ENCODE measurements around the gene GLT8D2. TPM values are rescaled to one million over a fixed set of nuclear protein-coding genes. Genes with fewer than 3 reads are reported as not detected.
"Not testable (repeated sequence)": the region's sequence is repeated elsewhere in the genome, so short reads cannot be mapped to it uniquely, and the experiment has no call there.

The GLT8D2 gene
- total RNA-seq, 1 donor = 52.5 TPM

DNA sequence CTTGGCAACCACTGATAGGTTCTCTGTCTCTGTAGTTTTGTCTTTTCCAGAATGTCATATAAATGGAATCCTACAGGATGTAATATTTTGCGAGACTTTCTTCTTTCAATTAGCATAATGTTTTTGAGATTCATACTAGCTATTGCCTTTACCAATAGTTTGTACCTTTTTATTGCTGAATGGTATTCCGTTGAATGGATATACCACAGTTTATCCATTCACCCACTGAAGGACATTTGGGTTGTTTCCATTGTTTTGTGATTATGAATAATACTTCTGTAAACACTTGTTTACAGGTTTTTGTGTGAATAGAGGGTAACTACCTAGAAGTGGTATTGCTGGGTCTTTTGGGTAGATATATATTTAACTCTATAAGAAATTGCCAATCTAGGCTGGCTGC lies 26.3 kb downstream of the GLT8D2 start:
- DNase-seq (ENCODE audit: insufficient read length, low spot score, missing footprints) = no peak
- Histone ChIP-seq H3K4me1 (ENCODE audit: insufficient read depth, low read length) (no peaks in the 10 kb centered on the region), H2AFZ (ENCODE audit: low read length) (no peak overlapping the region), H3K9me3 (ENCODE audit: low read depth, low read length) (no peaks in the 10 kb centered on the region), H3K27me3 (ENCODE audit: insufficient read depth, low read length) (no peaks in the 10 kb centered on the region), H3K36me3 (ENCODE audit: insufficient read depth, low read length) (no peaks in the 10 kb centered on the region), H3K4me2 (ENCODE audit: insufficient read depth, low read length) (no peak overlapping the region), H3K27ac (ENCODE audit: low read depth, low read length) (no peak overlapping the region), H4K20me1 (ENCODE audit: insufficient read depth, low read length) (no peaks in the 10 kb centered on the region), H3K4me3 (ENCODE audit: insufficient read depth, low read length) (no peak overlapping the region), H3K79me2 (ENCODE audit: insufficient read depth, low read length) (no peaks in the 10 kb centered on the region)
- no peak for TF ChIP-seq CTCF (IDR thresholded peaks at IDR 0.05; ENCODE audit: extremely low read depth, low read depth, low read length)

DNA sequence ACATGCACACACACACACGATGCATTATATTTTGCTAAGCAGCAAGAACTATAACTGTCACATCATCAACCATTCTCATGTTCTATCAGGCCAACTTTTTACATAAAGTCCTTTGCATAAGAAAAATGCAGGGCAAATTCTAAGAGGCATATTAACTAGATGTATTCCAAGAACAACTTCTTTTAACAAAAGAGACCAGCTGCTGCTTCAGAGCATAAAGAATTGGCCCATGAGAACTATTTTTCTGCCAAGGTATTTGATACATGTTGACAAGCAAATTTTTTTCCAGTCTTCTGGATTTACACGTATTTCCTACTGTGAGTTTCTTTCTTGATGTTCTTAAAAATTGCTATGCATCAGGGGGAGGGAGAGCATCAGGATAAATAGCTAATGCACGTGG lies 27.2 kb downstream of the GLT8D2 start:
- no peak overlapping the region for H3K4me3 ChIP-seq (ENCODE audit: insufficient read depth, low read length)
- no peaks in the 10 kb centered on the region for H4K20me1 ChIP-seq (ENCODE audit: insufficient read depth, low read length)
- H3K36me3 ChIP-seq (ENCODE audit: insufficient read depth, low read length) = no peaks in the 10 kb centered on the region
- H3K79me2 ChIP-seq (ENCODE audit: insufficient read depth, low read length) = no peaks in the 10 kb centered on the region
- no peak overlapping the region for H2AFZ ChIP-seq (ENCODE audit: low read length)
- no peak overlapping the region for H3K27ac ChIP-seq (ENCODE audit: low read depth, low read length)
- no peak overlapping the region for H3K4me2 ChIP-seq (ENCODE audit: insufficient read depth, low read length)
- no peaks in the 10 kb centered on the region for H3K9me3 ChIP-seq (ENCODE audit: low read depth, low read length)
- no peaks in the 10 kb centered on the region for H3K4me1 ChIP-seq (ENCODE audit: insufficient read depth, low read length)
- DNase-seq (ENCODE audit: insufficient read length, low spot score, missing footprints) = no peak
- no peak for TF ChIP-seq CTCF (IDR thresholded peaks at IDR 0.05; ENCODE audit: extremely low read depth, low read depth, low read length)
- no peaks in the 10 kb centered on the region for H3K27me3 ChIP-seq (ENCODE audit: insufficient read depth, low read length)

DNA sequence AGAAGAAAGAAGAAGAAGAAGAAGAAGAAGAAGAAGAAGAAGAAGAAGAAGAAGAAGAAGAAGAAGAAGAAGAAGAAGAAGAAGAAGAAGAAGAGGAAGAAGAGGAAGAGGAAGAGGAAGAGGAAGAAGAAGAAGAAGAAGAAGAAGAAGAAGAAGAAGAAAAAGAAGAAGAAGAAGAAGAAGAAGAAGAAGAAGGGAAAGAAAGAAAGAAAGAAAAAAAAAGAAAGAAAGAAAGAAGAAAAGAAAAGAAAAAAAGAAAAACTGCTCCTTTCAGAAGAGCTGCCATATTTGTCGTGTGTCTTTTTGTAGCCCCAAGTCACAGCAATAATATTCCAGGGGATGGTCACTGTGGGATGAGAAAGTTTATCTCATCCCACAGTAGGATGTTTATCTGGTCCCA lies 28.1 kb downstream of the GLT8D2 start:
- H3K79me2 ChIP-seq (ENCODE audit: insufficient read depth, low read length); H3K27me3 ChIP-seq (ENCODE audit: insufficient read depth, low read length); H3K4me3 ChIP-seq (ENCODE audit: insufficient read depth, low read length); H3K4me2 ChIP-seq (ENCODE audit: insufficient read depth, low read length); H4K20me1 ChIP-seq (ENCODE audit: insufficient read depth, low read length); H3K27ac ChIP-seq (ENCODE audit: low read depth, low read length); DNase-seq (ENCODE audit: insufficient read length, low spot score, missing footprints); H2AFZ ChIP-seq (ENCODE audit: low read length); H3K4me1 ChIP-seq (ENCODE audit: insufficient read depth, low read length); H3K36me3 ChIP-seq (ENCODE audit: insufficient read depth, low read length); H3K9me3 ChIP-seq (ENCODE audit: low read depth, low read length): not testable (repeated sequence)

DNA sequence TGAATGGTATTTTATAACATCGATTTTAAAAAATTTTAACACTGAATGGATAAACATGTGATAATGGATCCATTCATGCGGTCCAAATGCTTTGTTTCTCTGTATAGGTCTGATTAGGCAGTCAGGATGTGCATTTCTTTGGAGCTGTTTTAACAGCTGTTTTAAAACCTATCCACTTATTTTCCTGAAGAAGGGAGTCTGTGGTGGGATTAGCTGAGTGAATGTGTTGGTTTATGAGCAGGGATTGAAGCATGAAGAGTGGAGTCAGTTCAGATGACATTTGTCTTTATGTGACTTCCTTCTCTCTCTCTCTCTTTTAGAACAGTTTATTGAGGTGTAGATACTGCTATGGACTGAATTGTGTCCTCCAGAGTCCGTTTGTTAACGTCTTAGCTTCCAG lies 37.7 kb downstream of the GLT8D2 start:
- Histone ChIP-seq H3K79me2 (ENCODE audit: insufficient read depth, low read length) (no peaks in the 10 kb centered on the region), H3K4me2 (ENCODE audit: insufficient read depth, low read length) (no peak overlapping the region), H3K4me3 (ENCODE audit: insufficient read depth, low read length) (no peak overlapping the region), H3K4me1 (ENCODE audit: insufficient read depth, low read length) (peaks cover 14% of the 10 kb centered on the region), H3K27me3 (ENCODE audit: insufficient read depth, low read length) (no peaks in the 10 kb centered on the region), H3K36me3 (ENCODE audit: insufficient read depth, low read length) (peaks cover 5% of the 10 kb centered on the region), H4K20me1 (ENCODE audit: insufficient read depth, low read length) (no peaks in the 10 kb centered on the region), H3K27ac (ENCODE audit: low read depth, low read length) (no peak overlapping the region), H2AFZ (ENCODE audit: low read length) (no peak overlapping the region), H3K9me3 (ENCODE audit: low read depth, low read length) (no peaks in the 10 kb centered on the region)
- no peak for DNase-seq (ENCODE audit: insufficient read length, low spot score, missing footprints)
- TF ChIP-seq CTCF (IDR thresholded peaks at IDR 0.05; ENCODE audit: extremely low read depth, low read depth, low read length) = no peak
